Left forelimb (tissue), 1 donor: ENCODE measurements around the gene PTBP3.
"Not testable (repeated sequence)": the region's sequence is repeated elsewhere in the genome, so short reads cannot be mapped to it uniquely, and the experiment has no call there.

Source experiments
- DNase-seq: peaks from one replicate; pipeline ENCODE4 v3.0.0-alpha.2; 2018; ENCODE audit warnings: low spot score

The PTBP3 gene

GRCh38 chr9:112322701-112323377 lies 10.6 kb downstream of the PTBP3 start:
- no peak for DNase-seq

- DNase-seq, result no peak
These were observed 17.0 kb downstream of the PTBP3 start for GRCh38 chr9:112316258-112316943.

GRCh38 chr9:112315331-112316257 lies 17.8 kb downstream of the PTBP3 start:
- no peak for DNase-seq

GRCh38 chr9:112312139-112312538 lies 21.3 kb downstream of the PTBP3 start:
- no peak for DNase-seq

- DNase-seq, result no peak
These were observed 21.9 kb downstream of the PTBP3 start for GRCh38 chr9:112311497-112311896.

- no peak for DNase-seq
These were observed 22.6 kb downstream of the PTBP3 start for GRCh38 chr9:112310826-112311225.

GRCh38 chr9:112308588-112308987 lies 24.8 kb downstream of the PTBP3 start:
- DNase-seq, result no peak

GRCh38 chr9:112301420-112301819 lies 32.0 kb downstream of the PTBP3 start:
- DNase-seq, result no peak

DNA sequence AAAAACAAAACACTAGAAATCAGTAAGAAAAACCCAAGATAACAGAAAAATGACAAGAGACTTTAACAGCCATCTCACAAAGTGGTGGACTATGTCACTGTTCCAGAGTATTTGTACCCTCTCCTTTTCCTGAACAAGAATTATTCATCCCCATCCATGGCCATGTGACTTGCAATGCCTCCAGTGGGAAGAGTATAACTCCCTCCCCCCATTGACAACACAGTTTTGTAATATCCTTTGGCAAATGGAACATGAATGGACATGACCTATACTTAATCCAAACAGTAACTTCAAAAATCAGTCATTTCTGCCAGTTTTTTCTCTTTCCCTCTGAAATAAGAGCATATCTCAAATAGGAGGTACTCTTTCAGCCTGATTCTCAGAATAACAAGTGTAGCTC lies 33.9 kb downstream of the PTBP3 start:
- no peak for DNase-seq

DNA sequence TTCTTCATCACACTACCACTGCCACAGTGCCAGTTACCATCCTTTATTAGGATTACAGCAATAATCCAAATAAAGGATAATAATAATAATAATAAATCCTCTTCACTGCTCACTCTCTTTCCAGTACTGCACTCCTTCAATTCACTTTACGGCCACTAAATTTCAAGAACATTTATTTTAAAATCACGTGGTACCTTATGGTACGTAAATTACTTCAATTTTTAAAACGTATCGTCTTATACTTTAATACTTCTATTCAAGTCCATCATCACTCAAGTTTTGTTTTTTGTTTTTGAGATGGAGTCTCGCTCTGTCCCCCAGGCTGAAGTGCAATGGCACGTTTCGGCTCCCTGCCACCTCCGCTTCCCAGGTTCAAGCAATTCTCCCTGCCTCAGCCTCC lies 36.5 kb downstream of the PTBP3 start:
- DNase-seq, result no peak

DNA sequence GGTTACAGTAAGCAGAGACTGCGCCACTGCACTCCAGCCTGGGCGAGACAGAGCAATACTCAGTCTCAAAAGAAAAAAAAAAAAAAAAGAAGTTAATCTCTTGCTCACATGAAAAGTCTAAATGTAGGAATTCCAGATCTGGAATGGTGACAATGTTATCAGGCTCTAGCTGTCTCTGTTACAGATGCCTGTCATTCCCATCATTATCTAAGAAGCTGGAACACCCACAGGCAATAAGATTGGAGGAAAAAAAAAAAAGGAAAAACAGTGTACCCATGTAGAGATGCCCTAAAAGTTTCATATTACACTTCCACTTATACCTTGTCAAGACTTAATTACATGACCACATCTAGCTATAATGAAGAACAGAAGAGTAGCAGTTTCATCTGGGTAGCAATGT lies 38.2 kb downstream of the PTBP3 start:
- no peak for DNase-seq

GRCh38 chr9:112288029-112288428 lies 45.4 kb downstream of the PTBP3 start:
- no peak for DNase-seq

DNA sequence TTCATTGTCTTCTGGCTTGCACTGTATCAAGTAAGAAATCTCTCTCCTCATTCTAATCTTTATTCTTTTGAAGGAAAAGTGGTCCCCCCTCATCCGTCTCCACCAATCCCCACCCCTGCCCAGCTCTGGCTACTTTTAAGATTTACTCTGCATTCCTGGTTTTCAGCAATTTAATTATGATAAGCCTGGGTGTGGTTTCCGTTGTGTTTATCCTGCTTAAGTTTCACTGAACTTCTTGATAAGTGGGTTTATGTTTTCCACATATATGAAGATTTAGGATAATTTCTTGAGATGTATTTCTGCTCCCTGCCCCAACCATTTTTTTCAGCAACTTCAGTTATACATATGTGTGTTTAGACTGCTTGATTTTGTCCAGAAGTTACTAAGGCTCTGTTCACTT lies 46.5 kb downstream of the PTBP3 start:
- no peak for DNase-seq

- no peak for DNase-seq
These were observed 48.4 kb downstream of the PTBP3 start for GRCh38 chr9:112285056-112285455.

DNA sequence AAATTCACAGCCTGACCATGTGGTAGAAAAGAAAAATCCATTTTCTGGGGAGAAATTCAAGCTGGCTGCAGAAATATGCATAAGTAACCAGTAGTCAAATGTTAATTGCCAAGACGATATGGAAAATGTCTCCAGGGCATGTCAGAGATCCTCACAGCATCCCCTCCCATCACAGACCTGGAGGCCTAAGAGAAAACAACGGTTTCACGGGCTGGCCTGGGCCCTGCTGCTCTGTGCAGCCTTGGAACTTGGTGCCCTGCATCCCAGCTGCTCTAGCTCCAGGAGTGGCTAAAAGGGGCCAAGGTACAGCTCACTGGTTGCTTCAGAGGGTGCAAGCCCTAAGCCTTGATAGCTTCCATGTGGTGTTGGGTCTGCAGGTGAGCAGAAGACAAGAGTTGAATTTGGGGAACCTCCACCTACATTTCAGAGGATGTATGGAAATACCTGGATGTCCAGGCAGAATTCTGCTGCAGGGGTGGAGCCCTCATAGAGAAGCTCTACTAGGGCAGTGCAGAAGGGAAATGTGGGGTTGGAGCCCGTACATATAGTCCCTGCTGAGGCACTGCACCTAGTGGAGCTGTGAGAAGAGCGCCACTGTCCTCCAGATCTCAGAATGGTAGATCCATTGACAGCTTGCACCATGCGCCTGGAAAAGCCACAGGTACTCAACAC lies 49.7 kb downstream of the PTBP3 start:
- DNase-seq, result no peak

GRCh38 chr9:112282841-112283240 lies 50.6 kb downstream of the PTBP3 start:
- DNase-seq, result not testable (repeated sequence)

DNA sequence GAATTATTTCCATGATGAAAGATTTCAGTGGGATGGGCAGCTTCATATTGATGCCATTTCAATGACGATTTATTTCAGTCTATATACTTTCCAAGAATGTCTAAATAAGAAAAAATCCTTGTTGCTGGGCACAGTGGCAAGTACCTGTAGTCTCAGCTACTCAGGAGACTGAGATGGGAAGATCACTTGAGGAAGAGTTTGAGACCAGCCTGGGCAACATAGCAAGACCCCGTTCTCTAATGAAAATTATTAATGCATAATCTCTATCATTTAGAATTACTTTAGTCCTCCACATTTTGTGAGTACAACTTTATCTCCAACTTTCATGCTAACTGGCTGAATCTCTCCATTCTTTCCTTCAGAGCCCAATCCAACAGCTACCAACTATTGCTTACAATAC lies 52.5 kb downstream of the PTBP3 start:
- no peak for DNase-seq

- DNase-seq, result no peak
These were observed 53.9 kb downstream of the PTBP3 start for GRCh38 chr9:112279501-112279900.

DNA sequence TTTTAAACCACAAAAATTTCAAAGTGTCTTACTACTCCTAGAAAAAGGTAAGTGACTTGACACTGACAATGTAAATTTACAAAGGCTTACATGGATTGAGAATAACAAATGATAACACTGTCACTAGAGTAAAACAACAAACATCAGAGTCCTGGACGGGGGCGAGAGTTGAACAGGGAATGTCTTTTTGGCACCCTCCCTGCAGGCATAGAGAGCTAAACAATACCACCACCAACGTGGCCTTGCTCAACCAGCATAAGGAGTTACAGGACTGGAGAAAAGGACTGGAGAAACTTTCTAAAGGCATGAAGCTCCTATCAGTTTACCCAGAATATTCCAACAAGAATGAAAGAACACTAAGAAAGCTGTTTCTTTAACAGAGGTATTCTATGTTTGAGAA lies 55.3 kb downstream of the PTBP3 start:
- DNase-seq, result no peak

GRCh38 chr9:112274600-112274999 lies 58.8 kb downstream of the PTBP3 start:
- no peak for DNase-seq

GRCh38 chr9:112273876-112274275 lies 59.5 kb downstream of the PTBP3 start:
- DNase-seq, result no peak

DNA sequence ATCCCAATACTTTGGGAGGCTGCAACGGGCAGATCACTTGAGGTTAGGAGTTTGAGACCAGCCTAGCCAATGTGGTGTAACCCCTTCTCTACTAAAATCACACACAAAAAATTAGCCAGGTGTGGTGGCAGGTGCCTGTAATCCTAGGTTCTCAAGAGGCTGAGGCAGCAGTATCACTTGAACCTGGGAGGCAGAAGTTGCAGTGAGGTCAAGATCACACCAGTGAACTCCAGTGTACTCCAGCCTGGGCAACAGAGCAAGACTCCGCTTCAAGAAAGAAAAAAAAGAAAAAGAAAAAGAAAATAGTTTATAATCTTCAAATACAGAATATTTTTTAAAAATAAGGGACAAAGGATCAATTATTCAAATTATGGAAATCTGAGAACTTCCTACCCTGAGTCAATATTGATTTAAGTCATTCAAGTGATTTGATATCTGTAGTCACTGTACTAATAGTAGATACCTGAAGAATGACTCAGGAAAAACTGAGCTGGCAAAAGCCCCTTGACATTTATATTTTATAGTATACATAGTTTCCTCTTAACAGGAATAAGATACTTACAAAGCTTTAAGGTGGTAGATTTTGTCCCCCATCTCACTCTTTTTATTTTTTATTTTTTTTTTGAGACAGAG lies 61.8 kb downstream of the PTBP3 start:
- no peak for DNase-seq
